Uterus (tissue), 4 donors: ENCODE results near the gene STIMATE. TPM values are rescaled to one million over a fixed set of nuclear protein-coding genes. Genes with fewer than 3 reads are reported as not detected.

Source experiments
- DNase-seq, 2 donors: peaks; one replicate each; pipeline ENCODE4 v3.0.0-alpha.2; 2019 to 2020
- H3K27ac ChIP-seq, 2 donors: fragments of 200-600 bp; sonication (generic); 1 replicate in 1 of 2; 2 replicates in 1 of 2; pipeline ENCODE4 v1.5.1; 2016 to 2018
- H3K27me3 ChIP-seq, 2 donors: fragments of 200-600 bp; sonication (generic); one replicate each; pipeline ENCODE4 v1.5.1; 2018 to 2019; ENCODE audit warnings: control low read depth in 1 of 2
- H3K36me3 ChIP-seq, 2 donors: fragments of 200-600 bp; sonication (generic); one replicate each; pipeline ENCODE4 v1.5.1; 2019; ENCODE audit warnings: control low read depth in 1 of 2
- H3K4me1 ChIP-seq, 2 donors: fragments of 200-600 bp; sonication (generic); one replicate each; pipeline ENCODE4 v1.5.1; 2018 to 2019; ENCODE audit warnings: control low read depth in 1 of 2
- H3K4me3 ChIP-seq, 2 donors: fragments of 200-600 bp; sonication (generic); 1 replicate in 1 of 2; 2 replicates in 1 of 2; pipeline ENCODE4 v1.5.1; 2018 to 2019; ENCODE audit warnings: mild to moderate bottlenecking in 1 of 2
- H3K9me3 ChIP-seq, 2 donors: fragments of 200-600 bp; sonication (generic); one replicate each; pipeline ENCODE4 v1.5.1; 2019; ENCODE audit warnings: control low read depth in 1 of 2
- POLR2A ChIP-seq, 2 donors: fragments of 450-650 bp; IDR thresholded peaks; one replicate each; pipeline ENCODE4 v1.6.1; 2016; ENCODE audit warnings: antibody characterized with exemption in 2 of 2, mild to moderate bottlenecking in 1 of 2, moderate library complexity in 1 of 2
- intact Hi-C: fragments of 100-400 bp; cut with DNase I; formaldehyde crosslinking; loops from one replicate; pipeline ENCODE4 v1.15.1; 2023; ENCODE audit warnings: low total_unique reads
- total RNA-seq, 4 donors: library from RNA; depleted of rRNA in 3 of 4; stranded (reverse); fragments of >200 nt in 3 of 4; gene quantifications; one replicate each; pipeline versions ENCODE4 v1.1.0 to v1.2.4, GENCODE V29; 2014 to 2023
- TF ChIP-seq, protein P1 (sequence below), 4 experiments: fragments of 200-600 bp in 2 of 4; fragments of 450-650 bp in 2 of 4; sonication (generic) in 2 of 4; IDR thresholded peaks; one replicate each; pipeline ENCODE4 v1.5.1; 2016 to 2019; ENCODE audit warnings: antibody characterized with exemption in 4 of 4, mild to moderate bottlenecking in 2 of 4, moderate library complexity in 1 of 4
- donor health status: DM: yes; HTN: yes; CAD: no.

Gene STIMATE
- total RNA-seq, 4 donors from 2014 or later: 6.7 to 24.1 (median 21.5) TPM

- DNase-seq: no peak
- no peak overlapping the region for H3K4me3 ChIP-seq
- H3K9me3 ChIP-seq: no peaks in the 10 kb centered on the region
- H3K27ac ChIP-seq: peak overlapping the region in 1 of 2 donors; percentile 47
- H3K4me1 ChIP-seq: peaks cover 0 to 6% of the 10 kb centered on the region in 2 donors
- no peaks in the 10 kb centered on the region for H3K27me3 ChIP-seq
- intact Hi-C loops: no loop called here
- no peaks in the 10 kb centered on the region for H3K36me3 ChIP-seq
- TF ChIP-seq, protein P1, sequence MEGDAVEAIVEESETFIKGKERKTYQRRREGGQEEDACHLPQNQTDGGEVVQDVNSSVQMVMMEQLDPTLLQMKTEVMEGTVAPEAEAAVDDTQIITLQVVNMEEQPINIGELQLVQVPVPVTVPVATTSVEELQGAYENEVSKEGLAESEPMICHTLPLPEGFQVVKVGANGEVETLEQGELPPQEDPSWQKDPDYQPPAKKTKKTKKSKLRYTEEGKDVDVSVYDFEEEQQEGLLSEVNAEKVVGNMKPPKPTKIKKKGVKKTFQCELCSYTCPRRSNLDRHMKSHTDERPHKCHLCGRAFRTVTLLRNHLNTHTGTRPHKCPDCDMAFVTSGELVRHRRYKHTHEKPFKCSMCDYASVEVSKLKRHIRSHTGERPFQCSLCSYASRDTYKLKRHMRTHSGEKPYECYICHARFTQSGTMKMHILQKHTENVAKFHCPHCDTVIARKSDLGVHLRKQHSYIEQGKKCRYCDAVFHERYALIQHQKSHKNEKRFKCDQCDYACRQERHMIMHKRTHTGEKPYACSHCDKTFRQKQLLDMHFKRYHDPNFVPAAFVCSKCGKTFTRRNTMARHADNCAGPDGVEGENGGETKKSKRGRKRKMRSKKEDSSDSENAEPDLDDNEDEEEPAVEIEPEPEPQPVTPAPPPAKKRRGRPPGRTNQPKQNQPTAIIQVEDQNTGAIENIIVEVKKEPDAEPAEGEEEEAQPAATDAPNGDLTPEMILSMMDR (IDR thresholded peaks at IDR 0.05): no peak
- no peak for TF ChIP-seq POLR2A (IDR thresholded peaks at IDR 0.05)
These were observed 48.7 kb downstream of the STIMATE start for GRCh38 chr3:52848617-52849016.

GRCh38 chr3:52847726-52848125 lies 49.6 kb downstream of the STIMATE start:
- no peak overlapping the region for H3K4me3 ChIP-seq
- no peaks in the 10 kb centered on the region for H3K27me3 ChIP-seq
- H3K36me3 ChIP-seq: no peaks in the 10 kb centered on the region
- H3K27ac ChIP-seq: no peak overlapping the region
- no peak for TF ChIP-seq POLR2A (IDR thresholded peaks at IDR 0.05)
- TF ChIP-seq, protein P1 (IDR thresholded peaks at IDR 0.05): no peak
- intact Hi-C loops: no loop called here
- peaks cover 0 to 6% of the 10 kb centered on the region in 2 donors for H3K4me1 ChIP-seq
- DNase-seq: no peak
- H3K9me3 ChIP-seq: no peaks in the 10 kb centered on the region

- peaks cover 0 to 6% of the 10 kb centered on the region in 2 donors for H3K4me1 ChIP-seq
- intact Hi-C loops: no loop called here
- H3K4me3 ChIP-seq: no peak overlapping the region
- no peak for TF ChIP-seq POLR2A (IDR thresholded peaks at IDR 0.05)
- TF ChIP-seq, protein P1 (IDR thresholded peaks at IDR 0.05): no peak
- H3K27ac ChIP-seq: peak overlapping the region in 1 of 2 donors; percentile 79
- H3K9me3 ChIP-seq: no peaks in the 10 kb centered on the region
- no peak for DNase-seq
- H3K36me3 ChIP-seq: no peaks in the 10 kb centered on the region
- H3K27me3 ChIP-seq: no peaks in the 10 kb centered on the region
These were observed 50.1 kb downstream of the STIMATE start for GRCh38 chr3:52847241-52847640.

- no peak for TF ChIP-seq POLR2A (IDR thresholded peaks at IDR 0.05)
- TF ChIP-seq, protein P1 (IDR thresholded peaks at IDR 0.05): no peak
- DNase-seq: no peak
- H3K27me3 ChIP-seq: no peaks in the 10 kb centered on the region
- intact Hi-C loops: no loop called here
- no peak overlapping the region for H3K4me3 ChIP-seq
- H3K4me1 ChIP-seq: peaks cover 0 to 6% of the 10 kb centered on the region in 2 donors
- H3K27ac ChIP-seq: peak overlapping the region; percentile 74 to 79
- H3K36me3 ChIP-seq: no peaks in the 10 kb centered on the region
- H3K9me3 ChIP-seq: no peaks in the 10 kb centered on the region
These were observed 50.8 kb downstream of the STIMATE start for GRCh38 chr3:52846432-52846965.

GRCh38 chr3:52845691-52846431 lies 51.5 kb downstream of the STIMATE start:
- Histone ChIP-seq H3K27me3 (no peaks in the 10 kb centered on the region), H3K9me3 (no peaks in the 10 kb centered on the region), H3K4me3 (no peak overlapping the region), H3K36me3 (no peaks in the 10 kb centered on the region), H3K4me1 (peaks cover 0 to 6% of the 10 kb centered on the region in 2 donors), H3K27ac (peak overlapping the region; percentile 74 to 79)
- intact Hi-C loops: no loop called here
- DNase-seq: no peak
- TF ChIP-seq POLR2A (IDR thresholded peaks at IDR 0.05): no peak
- TF ChIP-seq, protein P1 (IDR thresholded peaks at IDR 0.05): peak in 2 of 4 experiments; percentile 12 to 36
